ENCODE results near the gene METTL16.

Gene METTL16

DNA sequence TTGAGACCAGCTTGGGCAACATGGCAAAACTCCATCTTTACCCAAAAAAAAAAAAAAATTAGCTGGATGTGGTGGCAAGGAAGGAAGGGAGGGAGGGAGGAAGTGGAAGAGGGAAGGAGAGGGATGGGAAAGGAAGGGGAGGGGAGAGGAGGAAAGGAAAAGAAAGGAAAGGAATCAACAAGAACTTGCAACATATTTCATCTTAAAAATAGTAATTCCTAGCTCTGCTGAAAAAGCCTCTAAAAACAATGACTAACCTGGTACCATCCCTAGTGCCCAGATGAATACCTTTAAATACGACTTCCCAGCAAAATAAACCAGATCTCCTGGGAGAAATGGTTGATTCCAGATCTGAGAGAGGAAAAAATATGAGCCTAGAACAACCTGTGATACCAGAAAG, 83.8 kb downstream of the METTL16 start:
- H3K4me3 Mint-ChIP-seq, result no peak overlapping the region
- H3K27ac Mint-ChIP-seq, result no peak overlapping the region
- no peaks in the 10 kb centered on the region for H3K4me1 Mint-ChIP-seq
- peaks cover 14% of the 10 kb centered on the region for H3K36me3 Mint-ChIP-seq
- H3K9me3 Mint-ChIP-seq, result no peaks in the 10 kb centered on the region
- DNase-seq (ENCODE audit: low spot score in 2 of 2) (no peak), ATAC-seq (ENCODE audit: low read depth) (no peak)
- no peaks in the 10 kb centered on the region for H3K27me3 Mint-ChIP-seq

DNA sequence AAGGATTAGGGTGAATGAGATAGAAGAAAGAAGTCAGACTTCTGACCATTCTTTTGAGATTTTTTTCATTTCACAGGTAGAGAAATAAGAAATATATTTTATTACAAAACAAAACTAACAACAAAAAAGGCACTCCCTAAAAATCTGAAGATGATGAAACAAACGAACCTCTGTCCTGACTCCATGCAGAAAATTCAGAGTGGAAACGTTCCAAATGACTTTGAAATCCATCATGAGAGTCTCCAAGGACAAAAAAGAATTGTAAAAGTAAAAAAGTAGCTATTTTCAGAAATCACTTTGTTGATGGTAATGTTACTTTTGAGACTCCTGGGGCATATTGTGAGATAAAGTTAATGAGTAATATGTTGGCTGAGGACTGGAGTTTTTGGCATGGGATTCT, 84.5 kb downstream of the METTL16 start:
- no peak overlapping the region for H3K27ac Mint-ChIP-seq
- peaks cover 11% of the 10 kb centered on the region for H3K36me3 Mint-ChIP-seq
- H3K4me3 Mint-ChIP-seq, result no peak overlapping the region
- H3K9me3 Mint-ChIP-seq, result no peaks in the 10 kb centered on the region
- no peaks in the 10 kb centered on the region for H3K27me3 Mint-ChIP-seq
- ATAC-seq (ENCODE audit: low read depth) (no peak), DNase-seq (ENCODE audit: low spot score in 2 of 2) (no peak)
- no peaks in the 10 kb centered on the region for H3K4me1 Mint-ChIP-seq

DNA sequence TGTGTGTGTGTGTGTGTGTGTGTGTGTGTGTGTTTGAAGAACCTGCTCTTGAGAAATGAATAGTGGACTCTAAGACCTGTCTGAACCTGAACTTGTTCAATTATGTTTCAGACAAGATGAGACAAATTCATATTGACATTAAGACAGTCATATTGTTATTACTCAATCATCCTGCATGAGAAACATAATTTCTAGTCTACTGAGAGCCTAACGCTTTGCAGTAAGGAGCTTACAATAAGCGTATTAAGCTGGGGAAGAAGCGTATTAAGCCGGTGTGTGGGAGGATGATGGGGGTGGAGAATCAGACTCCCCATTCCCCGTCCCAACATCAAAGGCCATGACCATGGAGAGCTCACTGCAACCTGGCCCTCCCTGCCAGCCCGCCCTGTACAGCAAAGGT, 88.4 kb downstream of the METTL16 start:
- DNase-seq (ENCODE audit: low spot score in 2 of 2) (no peak), ATAC-seq (ENCODE audit: low read depth) (no peak)
- Mint-ChIP-seq H3K4me3 (no peak overlapping the region), H3K9me3 (no peaks in the 10 kb centered on the region), H3K27me3 (no peaks in the 10 kb centered on the region), H3K4me1 (no peaks in the 10 kb centered on the region), H3K36me3 (peaks cover 15% of the 10 kb centered on the region), H3K27ac (peak overlapping the region; percentile 42)

DNA sequence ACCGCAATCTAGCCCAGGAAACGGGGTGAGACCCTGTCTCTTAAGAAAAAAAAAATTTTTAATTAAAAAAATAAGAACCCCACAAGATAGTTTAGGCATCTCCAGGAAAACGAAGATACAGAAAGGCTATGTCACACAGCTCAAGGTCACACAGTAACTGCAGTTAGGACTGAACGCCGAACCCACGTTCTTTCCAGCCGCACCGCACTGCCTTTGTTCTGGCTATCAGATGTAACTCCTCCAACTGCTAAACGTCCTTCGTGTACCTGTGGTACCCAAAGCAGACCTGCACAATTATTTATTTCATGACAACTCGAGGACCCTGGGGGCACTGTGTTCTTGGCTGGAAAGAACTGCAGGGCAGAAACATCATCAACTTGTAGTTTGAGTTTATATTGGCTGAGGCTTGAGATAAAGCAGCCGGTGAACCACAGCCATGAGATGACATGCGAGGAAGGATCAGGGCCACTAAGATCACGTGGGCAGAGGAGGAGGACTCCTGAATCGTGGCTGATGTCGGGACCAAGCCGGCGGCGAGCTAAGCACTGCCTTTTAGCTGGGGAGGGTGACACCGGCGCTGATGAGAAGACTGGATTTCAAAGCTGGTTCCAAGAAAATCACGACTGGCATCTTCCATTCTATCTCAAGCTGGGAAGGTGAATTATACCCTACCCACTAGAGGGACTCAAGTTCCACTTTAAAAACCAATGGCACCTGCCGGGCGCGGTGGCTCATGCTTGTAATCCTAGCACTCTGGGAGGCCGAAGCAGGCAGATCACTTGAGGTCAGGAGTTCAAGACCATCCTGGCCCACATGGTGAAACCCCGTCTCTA, 90.2 kb downstream of the METTL16 start:
- no peak overlapping the region for H3K27ac Mint-ChIP-seq
- H3K4me1 Mint-ChIP-seq, result no peaks in the 10 kb centered on the region
- no peak for DNase-seq (ENCODE audit: low spot score in 2 of 2)
- H3K4me3 Mint-ChIP-seq, result no peak overlapping the region
- H3K9me3 Mint-ChIP-seq, result no peaks in the 10 kb centered on the region
- H3K36me3 Mint-ChIP-seq, result peaks cover 15% of the 10 kb centered on the region
- ATAC-seq (ENCODE audit: low read depth), result no peak
- no peaks in the 10 kb centered on the region for H3K27me3 Mint-ChIP-seq

DNA sequence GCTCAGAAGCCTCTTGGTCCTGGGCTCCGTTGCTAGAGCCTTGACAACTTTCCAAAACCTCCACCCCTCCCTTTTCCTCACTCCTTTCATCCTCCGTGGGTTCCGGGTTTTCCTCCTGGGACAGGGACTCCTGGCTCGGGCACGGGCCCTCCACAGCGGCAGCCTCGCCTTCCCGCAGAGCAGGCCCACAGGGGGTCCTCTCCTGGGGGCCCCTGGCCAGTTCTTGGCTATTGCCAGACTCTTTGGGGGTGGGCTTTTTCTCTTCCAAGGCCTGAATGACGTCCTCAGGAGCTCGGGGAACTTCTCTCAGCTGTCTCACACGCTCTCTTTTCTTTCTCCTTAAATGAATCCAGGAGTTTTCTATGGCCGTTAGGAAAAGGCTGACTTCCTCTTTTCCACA, 91.5 kb downstream of the METTL16 start:
- no peaks in the 10 kb centered on the region for H3K9me3 Mint-ChIP-seq
- no peak overlapping the region for H3K4me3 Mint-ChIP-seq

DNA sequence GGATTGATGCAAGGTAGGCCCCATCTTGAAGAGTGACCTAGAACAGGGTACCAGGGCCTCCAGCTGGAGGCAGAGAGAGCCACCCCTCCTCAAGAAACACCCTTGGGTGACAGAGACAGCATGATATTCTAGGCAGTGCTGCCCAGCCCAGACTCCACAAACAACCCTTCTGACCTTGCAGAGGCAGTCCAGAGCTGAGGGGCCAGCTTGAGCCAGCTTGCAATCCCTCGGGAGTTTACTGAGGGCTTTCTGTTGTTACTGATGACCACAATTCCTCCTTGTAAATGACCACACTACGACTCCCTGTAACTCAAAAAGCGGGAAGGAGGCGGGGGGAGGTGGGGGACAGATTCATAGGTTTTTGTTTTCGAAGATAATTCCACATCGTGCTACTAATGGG, 92.2 kb downstream of the METTL16 start:
- Mint-ChIP-seq H3K36me3 (peaks cover 9% of the 10 kb centered on the region), H3K4me3 (no peak overlapping the region)

More for the DNA sequence above, 91.5 kb downstream of the METTL16 start:
- peaks cover 9% of the 10 kb centered on the region for H3K36me3 Mint-ChIP-seq
- no peak for DNase-seq (ENCODE audit: low spot score in 2 of 2)
- no peak overlapping the region for H3K27ac Mint-ChIP-seq
- H3K27me3 Mint-ChIP-seq, result no peaks in the 10 kb centered on the region
- ATAC-seq (ENCODE audit: low read depth), result no peak
- H3K4me1 Mint-ChIP-seq, result peaks cover 2% of the 10 kb centered on the region

DNA sequence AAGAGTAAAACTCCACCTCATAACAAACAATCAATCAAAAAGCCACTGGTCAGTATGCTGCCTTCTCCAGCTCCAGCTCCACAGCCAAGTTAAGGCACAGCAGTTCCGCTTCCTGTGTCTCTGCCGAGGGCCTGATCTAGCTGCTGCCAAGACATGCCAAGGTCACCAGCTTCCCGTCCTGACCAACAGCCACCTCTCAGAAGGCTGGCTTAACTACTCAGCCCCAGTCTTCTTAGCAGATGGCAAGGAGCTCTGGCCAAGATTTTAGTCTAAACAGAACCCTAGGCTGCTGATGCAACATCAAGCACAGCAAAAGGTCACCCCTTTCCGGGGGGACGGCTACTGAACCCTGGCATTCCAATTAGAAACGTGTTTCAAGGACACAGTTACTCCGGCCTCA, 93.1 kb downstream of the METTL16 start:
- Mint-ChIP-seq H3K27ac (no peak overlapping the region), H3K36me3 (peaks cover 7% of the 10 kb centered on the region), H3K4me1 (peaks cover 2% of the 10 kb centered on the region), H3K27me3 (no peaks in the 10 kb centered on the region), H3K4me3 (no peak overlapping the region), H3K9me3 (no peaks in the 10 kb centered on the region)
- ATAC-seq (ENCODE audit: low read depth) (no peak), DNase-seq (ENCODE audit: low spot score in 2 of 2) (no peak)

More for the DNA sequence above, 92.2 kb downstream of the METTL16 start:
- Mint-ChIP-seq H3K4me1 (peaks cover 2% of the 10 kb centered on the region), H3K27me3 (no peaks in the 10 kb centered on the region), H3K27ac (no peak overlapping the region), H3K9me3 (no peaks in the 10 kb centered on the region)
- DNase-seq (ENCODE audit: low spot score in 2 of 2) (no peak), ATAC-seq (ENCODE audit: low read depth) (no peak)

DNA sequence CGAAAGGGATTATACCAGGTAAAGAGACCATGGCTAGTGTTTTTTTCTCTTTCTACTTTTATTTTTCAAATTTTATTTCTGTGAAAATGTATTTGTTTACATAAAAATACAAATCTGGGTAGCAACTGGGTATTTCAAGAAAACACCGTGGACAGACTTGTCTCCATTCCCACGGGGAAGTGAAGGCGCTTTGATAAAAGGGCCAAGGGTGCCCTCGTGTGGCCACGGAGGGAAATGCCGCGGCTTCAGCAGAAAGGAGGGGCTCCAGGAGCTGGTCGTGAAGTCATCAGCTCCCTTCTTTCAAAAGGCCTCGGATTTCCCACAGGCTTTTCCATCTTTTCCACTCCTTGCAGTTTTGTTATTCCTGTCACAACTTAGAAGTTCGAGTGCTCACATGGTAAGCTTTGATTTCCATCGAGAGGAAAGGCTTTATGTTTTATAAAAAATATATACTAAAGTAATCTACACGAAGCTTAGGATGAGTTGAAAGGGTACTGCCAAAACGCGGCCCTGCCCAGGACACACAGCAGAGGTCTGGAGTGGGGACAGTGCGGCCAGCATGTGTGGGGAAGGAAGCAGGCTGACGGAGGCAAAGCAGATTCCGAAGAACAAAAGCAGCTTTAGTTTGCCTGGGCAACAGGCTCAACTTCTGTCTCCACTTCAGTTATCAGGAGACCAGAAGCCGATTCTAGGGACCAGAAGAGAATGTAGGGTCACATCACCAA, 95.5 kb downstream of the METTL16 start:
- DNase-seq (ENCODE audit: low spot score in 2 of 2) (peak; percentile 87 to 92), ATAC-seq (ENCODE audit: low read depth) (peak; percentile 90)
- Mint-ChIP-seq H3K36me3 (peaks cover 6% of the 10 kb centered on the region), H3K27ac (peak overlapping the region; percentile 35), H3K4me3 (no peak overlapping the region), H3K9me3 (no peaks in the 10 kb centered on the region), H3K4me1 (peaks cover 2% of the 10 kb centered on the region), H3K27me3 (no peaks in the 10 kb centered on the region)

DNA sequence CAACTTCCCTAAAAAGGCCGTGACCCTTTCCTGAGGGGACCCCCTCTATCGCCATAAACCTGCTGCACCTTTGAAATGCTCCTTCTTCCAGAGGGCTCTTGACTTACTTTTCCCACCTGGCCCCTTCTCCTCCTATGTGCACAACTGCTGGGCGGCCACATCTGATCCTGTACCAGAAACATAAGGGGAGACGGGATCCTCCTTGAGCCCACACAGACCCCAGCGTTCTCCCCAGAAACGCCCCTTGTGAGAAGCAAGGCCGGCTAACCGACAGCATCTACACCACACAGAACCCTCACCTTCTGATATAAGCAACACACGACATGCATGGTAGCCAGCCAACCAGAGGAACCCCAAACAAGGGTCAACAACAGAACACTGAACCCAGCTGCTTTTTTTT, 96.6 kb downstream of the METTL16 start:
- Mint-ChIP-seq H3K27me3 (no peaks in the 10 kb centered on the region), H3K36me3 (peaks cover 8% of the 10 kb centered on the region), H3K4me1 (peaks cover 2% of the 10 kb centered on the region), H3K27ac (no peak overlapping the region), H3K4me3 (no peak overlapping the region), H3K9me3 (no peaks in the 10 kb centered on the region)
- DNase-seq (ENCODE audit: low spot score in 2 of 2) (no peak), ATAC-seq (ENCODE audit: low read depth) (no peak)

DNA sequence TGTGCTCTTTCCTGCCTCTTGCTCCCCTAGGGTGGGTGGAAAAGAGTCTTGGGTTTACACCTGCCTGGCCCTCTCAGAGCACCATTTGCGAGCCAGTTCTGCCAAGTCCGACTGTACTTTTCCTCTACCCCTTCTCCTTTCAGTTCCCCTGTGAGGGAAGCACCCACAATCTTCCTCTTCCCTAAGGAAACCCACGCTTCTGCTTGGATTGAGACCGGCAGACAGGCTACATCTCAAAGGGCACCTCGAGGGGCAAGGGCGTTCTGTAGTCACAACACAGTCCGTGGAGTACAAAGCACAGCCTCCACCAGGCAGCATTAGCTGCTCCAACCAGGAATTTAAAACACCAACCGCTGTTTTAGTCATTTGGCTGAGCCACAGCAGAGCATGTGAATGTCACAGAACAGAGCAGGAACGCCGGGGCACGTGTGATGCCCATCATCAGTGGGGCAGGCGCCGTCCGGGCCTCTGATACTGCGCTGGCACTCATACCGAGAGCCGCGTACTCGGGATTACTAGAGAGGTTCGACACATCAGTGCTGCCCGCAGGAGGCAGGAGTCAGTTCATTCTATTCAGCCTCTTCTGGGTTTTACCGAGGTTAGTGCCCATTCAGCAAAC, 97.1 kb downstream of the METTL16 start:
- ATAC-seq (ENCODE audit: low read depth) (no peak), DNase-seq (ENCODE audit: low spot score in 2 of 2) (no peak)
- Mint-ChIP-seq H3K9me3 (no peaks in the 10 kb centered on the region), H3K36me3 (peaks cover 6% of the 10 kb centered on the region), H3K27ac (no peak overlapping the region), H3K27me3 (no peaks in the 10 kb centered on the region), H3K4me3 (no peak overlapping the region), H3K4me1 (peaks cover 2% of the 10 kb centered on the region)

DNA sequence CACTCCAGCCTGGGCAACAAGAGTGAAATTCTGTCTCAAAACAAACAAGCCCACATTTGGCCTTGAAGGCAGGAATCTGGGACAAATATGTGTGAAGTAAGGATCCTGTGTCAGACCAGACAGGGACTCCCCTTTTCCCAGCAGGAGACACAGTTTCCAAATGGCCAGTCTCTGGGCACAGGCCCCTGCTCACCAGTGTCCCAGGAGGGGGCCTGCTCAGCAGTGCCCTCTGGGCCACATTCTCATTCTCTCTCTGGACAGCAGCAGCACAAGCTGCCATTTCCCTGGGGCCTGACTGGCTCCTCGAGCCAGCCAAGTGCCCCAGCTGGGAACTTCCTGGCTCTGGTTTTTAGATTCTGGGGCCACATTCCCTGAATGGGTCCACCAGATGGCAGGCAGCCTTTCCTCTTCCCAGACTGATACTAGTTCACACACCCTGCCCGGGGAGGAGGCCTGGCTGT, 99.1 kb downstream of the METTL16 start:
- H3K27ac Mint-ChIP-seq, result no peak overlapping the region
- H3K36me3 Mint-ChIP-seq, result peaks cover 6% of the 10 kb centered on the region
- no peak overlapping the region for H3K4me3 Mint-ChIP-seq
- H3K27me3 Mint-ChIP-seq, result no peaks in the 10 kb centered on the region
- peaks cover 2% of the 10 kb centered on the region for H3K4me1 Mint-ChIP-seq
- H3K9me3 Mint-ChIP-seq, result no peaks in the 10 kb centered on the region
- no peak for DNase-seq (ENCODE audit: low spot score in 2 of 2)
- ATAC-seq (ENCODE audit: low read depth), result no peak

DNA sequence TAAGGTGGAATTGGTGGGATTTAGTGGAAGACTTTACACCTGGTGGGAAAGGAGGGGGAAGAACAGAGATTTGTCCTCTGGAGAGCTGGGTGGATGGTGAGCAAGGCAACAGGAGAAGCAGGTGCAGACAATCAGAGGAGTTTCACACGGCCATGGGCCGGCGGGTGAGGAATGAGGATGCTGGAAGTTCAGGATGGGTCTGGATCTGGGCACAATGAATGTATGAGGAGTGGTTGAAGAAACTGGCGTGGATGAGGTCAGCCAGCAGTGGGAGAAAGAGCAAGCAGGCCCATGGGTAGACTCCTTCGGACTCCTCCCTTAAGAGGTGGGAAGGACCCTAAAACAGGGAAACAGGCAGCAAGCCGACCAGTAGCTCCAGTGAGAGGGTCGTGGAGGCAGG, 100.7 kb downstream of the METTL16 start:
- DNase-seq (ENCODE audit: low spot score in 2 of 2), result no peak
- no peaks in the 10 kb centered on the region for H3K27me3 Mint-ChIP-seq

DNA sequence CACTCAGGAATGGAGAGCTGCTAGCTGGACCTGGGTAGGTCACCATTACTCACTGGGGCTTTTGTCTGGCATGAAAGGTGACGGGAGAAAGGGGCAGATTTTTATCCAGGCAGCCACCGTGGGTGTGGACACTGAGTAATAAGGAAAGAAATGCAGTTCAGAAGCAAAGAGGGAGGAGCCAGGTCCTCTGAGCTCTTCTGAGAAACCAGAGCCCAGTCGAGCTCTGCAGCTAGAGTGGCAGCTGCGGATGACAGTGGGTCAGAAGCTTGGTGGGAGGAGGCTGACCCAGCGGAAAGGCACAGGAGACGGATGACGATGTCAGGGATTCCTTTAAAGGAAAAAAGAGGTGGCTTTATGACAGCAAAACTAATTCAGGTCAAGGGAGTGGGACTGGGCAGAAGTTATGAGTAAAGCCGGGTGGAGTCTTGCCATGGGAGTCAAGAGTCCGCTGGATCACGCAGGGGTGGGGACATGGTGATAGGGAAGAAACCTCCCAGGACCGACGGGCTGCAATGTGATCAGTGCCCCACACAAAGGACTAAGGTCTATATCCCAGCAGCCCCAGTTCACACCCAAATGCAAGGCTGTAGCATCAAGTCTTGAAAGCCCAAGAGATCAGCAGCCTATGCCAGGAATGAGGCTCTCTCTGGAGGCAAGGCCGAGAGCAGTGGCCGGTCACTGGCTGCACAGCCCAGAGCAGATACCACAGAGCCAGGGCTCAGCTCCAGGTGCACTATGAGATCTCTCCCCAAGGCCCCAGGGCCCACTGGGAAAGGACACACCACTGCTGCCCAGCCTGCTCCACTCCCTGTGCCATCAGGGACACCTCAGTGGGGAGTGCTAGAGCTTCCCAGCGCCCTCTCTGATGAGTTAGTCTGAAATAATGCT, 104.5 kb downstream of the METTL16 start:
- H3K27ac Mint-ChIP-seq, result no peak overlapping the region
- H3K27me3 Mint-ChIP-seq, result no peaks in the 10 kb centered on the region
- H3K9me3 Mint-ChIP-seq, result no peaks in the 10 kb centered on the region
- peaks cover 9% of the 10 kb centered on the region for H3K36me3 Mint-ChIP-seq
- ATAC-seq (ENCODE audit: low read depth) (no peak), DNase-seq (ENCODE audit: low spot score in 2 of 2) (no peak)
- no peak overlapping the region for H3K4me3 Mint-ChIP-seq
- H3K4me1 Mint-ChIP-seq, result peaks cover 3% of the 10 kb centered on the region

More for the DNA sequence above, 100.7 kb downstream of the METTL16 start:
- H3K4me1 Mint-ChIP-seq, result no peaks in the 10 kb centered on the region
- no peak overlapping the region for H3K27ac Mint-ChIP-seq
- H3K36me3 Mint-ChIP-seq, result peaks cover 6% of the 10 kb centered on the region
- no peaks in the 10 kb centered on the region for H3K9me3 Mint-ChIP-seq
- no peak overlapping the region for H3K4me3 Mint-ChIP-seq
- ATAC-seq (ENCODE audit: low read depth), result no peak

Data from memory B cell (primary cell).